Mesendoderm (in vitro differentiated cells): ENCODE data around the gene CD68.
A peak's percentile ranks its signal among the peaks of the same experiment; 100 is the strongest.
"Not testable (repeated sequence)": the region's sequence is repeated elsewhere in the genome, so short reads cannot be mapped to it uniquely, and the experiment has no call there.

Experiments used
- DNase-seq: peaks from one replicate; pipeline ENCODE4 v3.0.0; 2013
- H2AK5ac ChIP-seq: 2 replicates; pipeline ENCODE4 v1.6.1; 2013; ENCODE audit warnings: low read length, inconsistent platforms
- H2BK120ac ChIP-seq: 2 replicates; pipeline ENCODE4 v1.6.1; 2013; ENCODE audit warnings: low read depth, mild to moderate bottlenecking, low read length, moderate library complexity, mixed read lengths
- H2BK15ac ChIP-seq: replicated peaks from 2 replicates; pipeline ENCODE4 v1.6.1; 2013; ENCODE audit warnings: low read depth, mild to moderate bottlenecking, moderate library complexity
- H2BK5ac ChIP-seq: 2 replicates; pipeline ENCODE4 v1.6.1; 2013; ENCODE audit warnings: low read length, inconsistent platforms
- H3K18ac ChIP-seq: 2 replicates; pipeline ENCODE4 v1.6.1; 2013; ENCODE audit warnings: mild to moderate bottlenecking, low read length, mixed read lengths
- H3K23ac ChIP-seq: one replicate; pipeline ENCODE4 v1.6.1; 2013; ENCODE audit warnings: low read length
- H3K27ac ChIP-seq: 2 replicates; pipeline ENCODE4 v1.5.1; 2013; ENCODE audit warnings: low read depth, mild to moderate bottlenecking, inconsistent platforms, low read length, moderate library complexity
- H3K27me3 ChIP-seq: 2 replicates; pipeline ENCODE4 v1.6.1; 2013; ENCODE audit warnings: low read length, control low read depth, mild to moderate bottlenecking, inconsistent platforms; ENCODE audit not compliant: insufficient read depth, poor library complexity
- H3K36me3 ChIP-seq: 2 replicates; pipeline ENCODE4 v1.6.1; 2013; ENCODE audit warnings: low read length, inconsistent platforms; ENCODE audit not compliant: control insufficient read depth, insufficient read depth
- H3K4ac ChIP-seq: one replicate; pipeline ENCODE4 v1.6.1; 2013; ENCODE audit warnings: low read depth, mild to moderate bottlenecking, low read length, moderate library complexity
- H3K4me1 ChIP-seq: 2 replicates; pipeline ENCODE4 v1.6.1; 2013; ENCODE audit warnings: low read depth, low read length, inconsistent platforms; ENCODE audit not compliant: control insufficient read depth
- H3K4me2 ChIP-seq: 2 replicates; pipeline ENCODE4 v1.6.1; 2013; ENCODE audit warnings: low read length
- H3K4me3 ChIP-seq: 2 replicates; pipeline ENCODE4 v1.5.1; 2013; ENCODE audit warnings: mild to moderate bottlenecking, low read length
- H3K56ac ChIP-seq: one replicate; pipeline ENCODE4 v1.6.1; 2013; ENCODE audit warnings: low read length
- H3K79me1 ChIP-seq: 2 replicates; pipeline ENCODE4 v1.6.1; 2013; ENCODE audit warnings: low read length, inconsistent platforms
- H3K79me2 ChIP-seq: 2 replicates; pipeline ENCODE4 v1.6.1; 2013; ENCODE audit warnings: mild to moderate bottlenecking, low read length; ENCODE audit not compliant: control insufficient read depth, insufficient read depth
- H3K9ac ChIP-seq: 2 replicates; pipeline ENCODE4 v1.6.1; 2013; ENCODE audit warnings: low read length, inconsistent platforms
- H4K5ac ChIP-seq: one replicate; pipeline ENCODE4 v1.6.1; 2013; ENCODE audit warnings: low read length
- H4K8ac ChIP-seq: one replicate; pipeline ENCODE4 v1.6.1; 2013; ENCODE audit warnings: low read depth, mild to moderate bottlenecking, control low read depth, low read length, moderate library complexity
- WGBS: extraction: QIAGEN DNeasy Blood & Tissue Kit; methylation state at CpG from one replicate; pipeline ENCODE4 v1.1.7; 2013; ENCODE audit warnings: low lambda C conversion rate, missing lambda C conversion rate; ENCODE audit not compliant: insufficient coverage; ENCODE audit errors: extremely low coverage; 5-methylcytosine and 5-hydroxymethylcytosine counted together

CD68 gene

GRCh38 chr17:7592422-7593021 lies 13.1 kb downstream of the CD68 start:
- H3K79me1 ChIP-seq: no peaks in the 10 kb centered on the region
- H3K23ac ChIP-seq: no peak overlapping the region
- no peak overlapping the region for H4K5ac ChIP-seq
- WGBS: no CpG with 5 or more reads among the region's 23 CpGs
- H2AK5ac ChIP-seq: no peak overlapping the region
- H2BK5ac ChIP-seq: no peak overlapping the region
- no peak overlapping the region for H3K9ac ChIP-seq
- peaks cover 4% of the 10 kb centered on the region for H3K36me3 ChIP-seq
- H3K4me3 ChIP-seq: no peak overlapping the region
- no peak overlapping the region for H3K56ac ChIP-seq
- no peak overlapping the region for H3K4ac ChIP-seq
- H2BK15ac ChIP-seq: no peak overlapping the region
- no peak overlapping the region for H3K4me2 ChIP-seq
- peaks cover 1% of the 10 kb centered on the region for H3K79me2 ChIP-seq
- H3K27ac ChIP-seq: no peak overlapping the region
- H3K4me1 ChIP-seq: peaks cover 3% of the 10 kb centered on the region
- DNase-seq: no peak
- no peak overlapping the region for H4K8ac ChIP-seq
- no peak overlapping the region for H3K18ac ChIP-seq
- H3K27me3 ChIP-seq: no peaks in the 10 kb centered on the region
- H2BK120ac ChIP-seq: no peak overlapping the region

GRCh38 chr17:7593296-7593695 lies 13.9 kb downstream of the CD68 start:
- no peak overlapping the region for H3K18ac ChIP-seq
- no peak overlapping the region for H4K8ac ChIP-seq
- no peak overlapping the region for H2BK15ac ChIP-seq
- no peak overlapping the region for H3K9ac ChIP-seq
- no peak overlapping the region for H3K56ac ChIP-seq
- no peak overlapping the region for H3K4ac ChIP-seq
- H2BK120ac ChIP-seq: no peak overlapping the region
- no peaks in the 10 kb centered on the region for H3K79me1 ChIP-seq
- no peak for DNase-seq
- H2AK5ac ChIP-seq: no peak overlapping the region
- no peak overlapping the region for H3K4me2 ChIP-seq
- WGBS: no CpG with 5 or more reads among the region's 12 CpGs
- peaks cover 4% of the 10 kb centered on the region for H3K36me3 ChIP-seq
- H3K27ac ChIP-seq: no peak overlapping the region
- H3K23ac ChIP-seq: no peak overlapping the region
- no peak overlapping the region for H3K4me3 ChIP-seq
- peaks cover 1% of the 10 kb centered on the region for H3K79me2 ChIP-seq
- H3K4me1 ChIP-seq: peaks cover 3% of the 10 kb centered on the region
- no peaks in the 10 kb centered on the region for H3K27me3 ChIP-seq
- H2BK5ac ChIP-seq: no peak overlapping the region
- no peak overlapping the region for H4K5ac ChIP-seq

GRCh38 chr17:7597561-7597960 lies 18.1 kb downstream of the CD68 start:
- H2BK120ac ChIP-seq, H3K18ac ChIP-seq, H4K5ac ChIP-seq, H3K79me1 ChIP-seq, H2BK5ac ChIP-seq, H3K9ac ChIP-seq, H3K23ac ChIP-seq, H4K8ac ChIP-seq, H3K4me3 ChIP-seq, H3K79me2 ChIP-seq, H3K27me3 ChIP-seq, H3K4ac ChIP-seq, H3K4me2 ChIP-seq, H3K27ac ChIP-seq, H3K56ac ChIP-seq, H2BK15ac ChIP-seq, H2AK5ac ChIP-seq, DNase-seq, H3K4me1 ChIP-seq, H3K36me3 ChIP-seq: not testable (repeated sequence)
- WGBS: no CpG with 5 or more reads among the region's 5 CpGs

- Histone ChIP-seq H3K4me3 (no peak overlapping the region), H4K5ac (no peak overlapping the region), H3K4ac (no peak overlapping the region), H3K27me3 (no peaks in the 10 kb centered on the region), H3K56ac (no peak overlapping the region), H3K18ac (no peak overlapping the region), H3K23ac (no peak overlapping the region), H2BK120ac (no peak overlapping the region), H2AK5ac (no peak overlapping the region), H3K4me1 (no peaks in the 10 kb centered on the region), H2BK5ac (no peak overlapping the region), H2BK15ac (no peak overlapping the region), H3K4me2 (no peak overlapping the region), H3K27ac (no peak overlapping the region), H3K36me3 (peaks cover 3% of the 10 kb centered on the region), H3K9ac (no peak overlapping the region), H4K8ac (no peak overlapping the region), H3K79me2 (peaks cover 2% of the 10 kb centered on the region), H3K79me1 (peaks cover 3% of the 10 kb centered on the region)
- WGBS: no CpG with 5 or more reads among the region's 4 CpGs
- peak; percentile 26 for DNase-seq
These were observed 26.8 kb downstream of the CD68 start for GRCh38 chr17:7606280-7606679.

GRCh38 chr17:7610641-7611040 lies 31.2 kb downstream of the CD68 start:
- H3K23ac ChIP-seq: no peak overlapping the region
- peaks cover 2% of the 10 kb centered on the region for H3K36me3 ChIP-seq
- H3K4ac ChIP-seq: no peak overlapping the region
- WGBS: no CpG with 5 or more reads among the region's 2 CpGs
- no peak for DNase-seq
- H2BK15ac ChIP-seq: no peak overlapping the region
- H4K5ac ChIP-seq: no peak overlapping the region
- no peaks in the 10 kb centered on the region for H3K27me3 ChIP-seq
- peaks cover 11% of the 10 kb centered on the region for H3K4me1 ChIP-seq
- peaks cover 15% of the 10 kb centered on the region for H3K79me2 ChIP-seq
- H2AK5ac ChIP-seq: no peak overlapping the region
- H3K4me3 ChIP-seq: no peak overlapping the region
- no peak overlapping the region for H3K4me2 ChIP-seq
- no peak overlapping the region for H2BK5ac ChIP-seq
- H3K27ac ChIP-seq: no peak overlapping the region
- no peak overlapping the region for H3K56ac ChIP-seq
- no peak overlapping the region for H2BK120ac ChIP-seq
- no peak overlapping the region for H3K18ac ChIP-seq
- H3K79me1 ChIP-seq: peaks cover 19% of the 10 kb centered on the region
- no peak overlapping the region for H4K8ac ChIP-seq
- H3K9ac ChIP-seq: no peak overlapping the region

GRCh38 chr17:7611635-7612293 lies 32.3 kb downstream of the CD68 start:
- H2BK15ac ChIP-seq: no peak overlapping the region

More at GRCh38 chr17:7611635-7612293, 32.3 kb downstream of the CD68 start:
- Histone ChIP-seq H3K4me1 (peaks cover 11% of the 10 kb centered on the region), H3K4ac (no peak overlapping the region), H3K4me3 (no peak overlapping the region), H4K8ac (no peak overlapping the region), H3K36me3 (no peaks in the 10 kb centered on the region), H3K18ac (no peak overlapping the region), H3K79me2 (peaks cover 15% of the 10 kb centered on the region), H2BK5ac (no peak overlapping the region), H3K9ac (peak overlapping the region; percentile 40), H3K23ac (no peak overlapping the region), H3K79me1 (peaks cover 17% of the 10 kb centered on the region), H2BK120ac (no peak overlapping the region), H3K56ac (no peak overlapping the region), H3K27me3 (no peaks in the 10 kb centered on the region), H4K5ac (no peak overlapping the region), H2AK5ac (no peak overlapping the region), H3K27ac (no peak overlapping the region), H3K4me2 (no peak overlapping the region)
- no CpG with 5 or more reads among the region's 3 CpGs for WGBS
- no peak for DNase-seq
